Measurements from ENCODE around the gene DNAJC18.

GRCh38 chr5:139383993-139384590 lies 55.2 kb downstream of the DNAJC18 start:
- TF ChIP-seq, protein P1, sequence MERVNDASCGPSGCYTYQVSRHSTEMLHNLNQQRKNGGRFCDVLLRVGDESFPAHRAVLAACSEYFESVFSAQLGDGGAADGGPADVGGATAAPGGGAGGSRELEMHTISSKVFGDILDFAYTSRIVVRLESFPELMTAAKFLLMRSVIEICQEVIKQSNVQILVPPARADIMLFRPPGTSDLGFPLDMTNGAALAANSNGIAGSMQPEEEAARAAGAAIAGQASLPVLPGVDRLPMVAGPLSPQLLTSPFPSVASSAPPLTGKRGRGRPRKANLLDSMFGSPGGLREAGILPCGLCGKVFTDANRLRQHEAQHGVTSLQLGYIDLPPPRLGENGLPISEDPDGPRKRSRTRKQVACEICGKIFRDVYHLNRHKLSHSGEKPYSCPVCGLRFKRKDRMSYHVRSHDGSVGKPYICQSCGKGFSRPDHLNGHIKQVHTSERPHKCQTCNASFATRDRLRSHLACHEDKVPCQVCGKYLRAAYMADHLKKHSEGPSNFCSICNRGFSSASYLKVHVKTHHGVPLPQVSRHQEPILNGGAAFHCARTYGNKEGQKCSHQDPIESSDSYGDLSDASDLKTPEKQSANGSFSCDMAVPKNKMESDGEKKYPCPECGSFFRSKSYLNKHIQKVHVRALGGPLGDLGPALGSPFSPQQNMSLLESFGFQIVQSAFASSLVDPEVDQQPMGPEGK (CRISPR knock-in tag; IDR thresholded peaks at IDR 0.05; ENCODE audit: borderline replicate concordance): no peak
- TF ChIP-seq, protein P2, sequence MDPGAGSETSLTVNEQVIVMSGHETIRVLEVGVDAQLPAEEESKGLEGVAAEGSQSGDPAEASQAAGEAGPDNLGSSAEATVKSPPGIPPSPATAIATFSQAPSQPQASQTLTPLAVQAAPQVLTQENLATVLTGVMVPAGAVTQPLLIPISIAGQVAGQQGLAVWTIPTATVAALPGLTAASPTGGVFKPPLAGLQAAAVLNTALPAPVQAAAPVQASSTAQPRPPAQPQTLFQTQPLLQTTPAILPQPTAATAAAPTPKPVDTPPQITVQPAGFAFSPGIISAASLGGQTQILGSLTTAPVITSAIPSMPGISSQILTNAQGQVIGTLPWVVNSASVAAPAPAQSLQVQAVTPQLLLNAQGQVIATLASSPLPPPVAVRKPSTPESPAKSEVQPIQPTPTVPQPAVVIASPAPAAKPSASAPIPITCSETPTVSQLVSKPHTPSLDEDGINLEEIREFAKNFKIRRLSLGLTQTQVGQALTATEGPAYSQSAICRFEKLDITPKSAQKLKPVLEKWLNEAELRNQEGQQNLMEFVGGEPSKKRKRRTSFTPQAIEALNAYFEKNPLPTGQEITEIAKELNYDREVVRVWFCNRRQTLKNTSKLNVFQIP (CRISPR knock-in tag; IDR thresholded peaks at IDR 0.05; ENCODE audit: borderline replicate concordance, low read depth): no peak
- TF ChIP-seq ARNTL (CRISPR knock-in tag; IDR thresholded peaks at IDR 0.05; ENCODE audit: borderline replicate concordance, low read depth) (no peak), CSDC2 (CRISPR knock-in tag; IDR thresholded peaks at IDR 0.05) (no peak), CSRNP3 (CRISPR knock-in tag; IDR thresholded peaks at IDR 0.05) (no peak)
- TF ChIP-seq, protein P3, sequence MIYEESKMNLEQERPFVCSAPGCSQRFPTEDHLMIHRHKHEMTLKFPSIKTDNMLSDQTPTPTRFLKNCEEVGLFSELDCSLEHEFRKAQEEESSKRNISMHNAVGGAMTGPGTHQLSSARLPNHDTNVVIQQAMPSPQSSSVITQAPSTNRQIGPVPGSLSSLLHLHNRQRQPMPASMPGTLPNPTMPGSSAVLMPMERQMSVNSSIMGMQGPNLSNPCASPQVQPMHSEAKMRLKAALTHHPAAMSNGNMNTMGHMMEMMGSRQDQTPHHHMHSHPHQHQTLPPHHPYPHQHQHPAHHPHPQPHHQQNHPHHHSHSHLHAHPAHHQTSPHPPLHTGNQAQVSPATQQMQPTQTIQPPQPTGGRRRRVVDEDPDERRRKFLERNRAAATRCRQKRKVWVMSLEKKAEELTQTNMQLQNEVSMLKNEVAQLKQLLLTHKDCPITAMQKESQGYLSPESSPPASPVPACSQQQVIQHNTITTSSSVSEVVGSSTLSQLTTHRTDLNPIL (CRISPR knock-in tag; IDR thresholded peaks at IDR 0.05; ENCODE audit: low read depth): no peak
